COLO668 (cell line): ENCODE measurements around the gene LRP1-AS.

Source experiments
- DNase-seq: peaks from one replicate; lab custom pipeline; 2025; ENCODE audit not compliant: unreplicated experiment; lab: John Stamatoyannopoulos, UW

The LRP1-AS gene

DNA sequence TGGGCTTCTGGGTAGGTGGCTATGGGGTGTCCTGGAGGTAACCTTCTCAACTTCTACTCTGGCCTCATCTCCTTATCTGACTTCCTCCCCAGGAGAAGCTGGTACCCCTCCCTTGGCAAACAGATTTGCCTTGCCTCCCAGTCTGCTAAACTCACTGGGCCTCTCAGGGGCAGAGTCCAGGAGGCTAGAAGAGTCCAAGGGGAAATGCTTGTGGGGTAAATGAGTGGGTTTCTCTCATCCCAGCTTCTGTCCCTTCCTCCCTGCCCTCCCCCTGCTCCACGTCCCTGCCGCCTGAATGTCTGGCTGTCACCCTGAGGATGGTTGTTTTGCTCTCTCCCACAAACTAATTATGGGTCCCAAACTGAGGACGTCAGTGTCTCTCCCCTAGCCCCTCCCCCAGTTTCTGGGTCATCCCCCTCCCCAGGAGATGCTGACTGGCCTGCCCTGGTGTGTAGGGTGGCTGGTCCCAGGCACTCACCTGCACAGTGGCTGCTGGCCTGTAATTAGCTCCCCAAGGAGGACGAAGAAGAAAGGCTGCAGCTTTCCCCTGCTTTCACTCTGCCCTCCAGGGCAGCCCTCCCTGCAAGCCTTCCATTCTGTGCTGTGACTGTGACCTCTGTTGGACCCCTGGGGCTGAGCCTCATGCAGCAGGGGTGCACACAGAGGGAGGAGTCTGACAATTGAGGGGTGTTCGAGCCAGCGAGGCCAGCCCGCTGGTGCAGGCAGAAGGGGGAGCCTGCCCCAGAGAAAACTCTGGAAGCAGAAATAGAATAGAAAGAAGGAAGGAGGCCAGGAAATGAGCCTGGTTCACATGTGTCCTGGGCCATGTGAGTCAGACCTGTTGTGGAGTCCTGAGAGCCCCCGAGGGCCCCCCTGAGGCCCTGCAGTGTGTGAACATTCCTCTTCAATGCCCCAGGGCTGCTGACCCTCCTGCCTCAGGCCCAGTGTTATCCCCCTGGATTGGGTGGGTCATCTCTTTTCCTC lies at the start of gene LRP1-AS:
Gene LRP1-AS (minus strand): TSS at position 659 of the 984 bp plus-strand sequence.
- no peak for DNase-seq

DNA sequence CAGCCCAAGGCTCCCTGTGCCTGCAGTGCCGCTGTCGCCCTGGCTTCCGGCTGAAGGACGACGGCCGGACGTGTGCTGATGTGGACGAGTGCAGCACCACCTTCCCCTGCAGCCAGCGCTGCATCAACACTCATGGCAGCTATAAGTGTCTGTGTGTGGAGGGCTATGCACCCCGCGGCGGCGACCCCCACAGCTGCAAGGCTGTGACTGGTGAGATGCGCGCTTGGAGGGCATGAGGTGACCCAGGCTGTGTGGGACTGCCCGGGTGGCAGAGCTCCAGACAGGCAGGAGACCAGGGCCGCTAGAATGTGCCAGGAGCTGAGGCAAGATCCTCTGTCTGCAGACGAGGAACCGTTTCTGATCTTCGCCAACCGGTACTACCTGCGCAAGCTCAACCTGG lies 49.5 kb upstream of the LRP1-AS start:
- no peak for DNase-seq

DNA sequence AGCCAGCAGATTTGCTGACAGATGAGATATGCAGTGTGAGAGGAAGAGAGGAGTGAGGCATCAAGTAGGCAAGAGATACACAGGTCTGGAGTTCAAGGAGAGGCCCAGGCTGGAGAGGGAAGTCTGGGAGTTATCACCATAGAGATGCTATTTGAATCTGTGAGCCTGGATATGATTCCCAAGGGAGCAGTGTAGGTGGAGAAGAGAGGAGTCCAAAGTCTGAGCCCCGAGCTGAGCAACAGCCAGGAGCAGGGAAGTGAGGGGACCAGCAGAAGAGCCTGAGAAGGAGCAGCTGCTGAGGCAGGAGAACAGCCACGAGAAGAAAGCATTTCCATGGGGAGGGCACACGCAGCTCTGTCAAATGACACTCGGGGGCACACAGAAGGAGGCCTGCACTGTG lies 49.0 kb upstream of the LRP1-AS start:
- no peak for DNase-seq

DNA sequence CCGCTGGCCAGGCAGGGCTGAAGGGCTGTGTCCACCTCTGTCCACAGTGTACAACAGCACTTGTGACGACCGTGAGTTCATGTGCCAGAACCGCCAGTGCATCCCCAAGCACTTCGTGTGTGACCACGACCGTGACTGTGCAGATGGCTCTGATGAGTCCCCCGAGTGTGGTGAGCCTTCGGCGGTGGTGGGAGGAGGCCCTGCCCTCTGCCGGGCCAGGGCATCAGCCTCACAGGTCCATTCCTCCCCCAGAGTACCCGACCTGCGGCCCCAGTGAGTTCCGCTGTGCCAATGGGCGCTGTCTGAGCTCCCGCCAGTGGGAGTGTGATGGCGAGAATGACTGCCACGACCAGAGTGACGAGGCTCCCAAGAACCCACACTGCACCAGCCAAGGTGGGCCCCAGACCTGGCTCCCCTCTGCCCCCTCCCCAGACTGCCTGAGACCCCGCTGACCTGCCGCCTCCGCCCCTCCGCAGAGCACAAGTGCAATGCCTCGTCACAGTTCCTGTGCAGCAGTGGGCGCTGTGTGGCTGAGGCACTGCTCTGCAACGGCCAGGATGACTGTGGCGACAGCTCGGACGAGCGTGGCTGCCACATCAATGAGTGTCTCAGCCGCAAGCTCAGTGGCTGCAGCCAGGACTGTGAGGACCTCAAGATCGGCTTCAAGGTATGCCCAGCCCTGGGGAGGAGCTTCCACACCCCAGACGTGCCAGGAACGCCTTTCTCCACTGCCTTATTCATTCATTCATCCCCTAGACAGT lies 48.4 kb upstream of the LRP1-AS start:
- no peak for DNase-seq

DNA sequence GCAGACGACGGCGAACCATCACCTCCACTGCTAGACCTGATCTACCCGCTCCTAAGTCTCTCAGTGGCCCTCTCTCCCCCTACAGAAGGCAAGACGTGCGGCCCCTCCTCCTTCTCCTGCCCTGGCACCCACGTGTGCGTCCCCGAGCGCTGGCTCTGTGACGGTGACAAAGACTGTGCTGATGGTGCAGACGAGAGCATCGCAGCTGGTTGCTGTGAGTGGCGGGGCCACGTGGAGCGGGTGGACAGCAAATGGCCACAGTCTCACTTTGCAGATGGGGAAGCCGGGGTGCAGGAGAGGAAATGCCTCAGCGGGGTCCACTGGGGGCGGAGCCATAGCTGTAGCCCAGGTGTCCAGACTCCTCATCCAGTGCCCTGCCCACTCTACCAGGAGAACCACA lies 47.8 kb upstream of the LRP1-AS start:
- DNase-seq: no peak

DNA sequence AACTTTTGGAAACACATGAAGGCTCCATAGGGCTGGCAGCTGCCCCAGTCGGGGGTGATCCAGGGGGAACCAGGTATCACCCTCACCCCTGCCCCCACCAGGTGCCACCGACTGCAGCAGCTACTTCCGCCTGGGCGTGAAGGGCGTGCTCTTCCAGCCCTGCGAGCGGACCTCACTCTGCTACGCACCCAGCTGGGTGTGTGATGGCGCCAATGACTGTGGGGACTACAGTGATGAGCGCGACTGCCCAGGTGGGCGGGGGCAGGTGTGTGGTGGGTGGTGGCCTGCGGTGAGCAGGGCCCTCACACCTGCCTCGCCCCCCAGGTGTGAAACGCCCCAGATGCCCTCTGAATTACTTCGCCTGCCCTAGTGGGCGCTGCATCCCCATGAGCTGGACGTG lies 46.8 kb upstream of the LRP1-AS start:
- peak; percentile 45 for DNase-seq

DNA sequence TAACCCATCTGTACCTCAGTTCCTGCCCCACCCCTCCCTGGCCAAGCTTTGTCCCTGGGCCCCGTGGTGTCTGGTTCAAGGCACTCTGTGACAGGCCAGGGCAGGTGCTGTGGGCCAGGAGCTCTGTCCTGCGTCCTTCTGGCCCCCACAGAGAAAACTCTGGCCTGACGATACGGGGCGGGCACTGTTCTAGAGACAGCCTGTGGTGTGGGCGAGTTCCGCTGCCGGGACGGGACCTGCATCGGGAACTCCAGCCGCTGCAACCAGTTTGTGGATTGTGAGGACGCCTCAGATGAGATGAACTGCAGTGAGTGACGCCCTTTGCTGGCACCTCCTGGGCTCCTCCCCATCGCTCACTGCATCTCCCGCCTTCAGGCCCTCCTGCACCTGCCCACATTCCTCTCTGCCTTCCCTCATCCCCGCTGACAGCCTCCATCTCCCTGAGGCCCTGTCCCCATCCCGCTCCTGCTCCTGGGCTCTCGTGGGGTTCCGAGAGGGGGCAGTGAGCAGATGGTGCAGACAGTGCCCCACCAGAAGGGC lies 46.4 kb upstream of the LRP1-AS start:
- DNase-seq: peak; percentile 33

DNA sequence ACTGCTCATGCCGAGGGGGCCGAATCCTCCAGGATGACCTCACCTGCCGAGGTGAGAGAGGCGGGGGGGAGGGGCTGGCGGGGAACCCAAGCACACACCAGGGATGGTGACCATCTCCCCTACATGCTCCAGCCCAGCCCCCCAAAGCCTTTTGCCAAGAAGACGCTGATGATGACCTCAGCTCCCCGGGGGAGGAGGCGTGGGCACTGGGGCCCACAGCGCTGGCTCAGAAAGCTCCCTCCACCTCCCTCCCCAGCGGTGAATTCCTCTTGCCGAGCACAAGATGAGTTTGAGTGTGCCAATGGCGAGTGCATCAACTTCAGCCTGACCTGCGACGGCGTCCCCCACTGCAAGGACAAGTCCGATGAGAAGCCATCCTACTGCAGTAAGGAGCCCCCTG lies 45.5 kb upstream of the LRP1-AS start:
- peak; percentile 50 for DNase-seq

DNA sequence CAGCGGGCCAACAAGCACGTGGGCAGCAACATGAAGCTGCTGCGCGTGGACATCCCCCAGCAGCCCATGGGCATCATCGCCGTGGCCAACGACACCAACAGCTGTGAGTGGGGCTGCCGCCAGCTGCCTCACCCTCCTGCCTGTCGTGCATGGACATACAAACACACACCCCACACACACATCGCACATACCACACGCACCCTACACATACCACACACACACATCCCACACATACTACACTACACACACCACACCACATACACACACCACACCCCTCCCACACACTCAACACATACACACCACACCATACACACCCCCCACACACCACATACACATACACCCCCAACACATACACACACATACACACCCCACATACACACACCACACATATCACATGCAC lies 44.0 kb upstream of the LRP1-AS start:
- no peak for DNase-seq

DNA sequence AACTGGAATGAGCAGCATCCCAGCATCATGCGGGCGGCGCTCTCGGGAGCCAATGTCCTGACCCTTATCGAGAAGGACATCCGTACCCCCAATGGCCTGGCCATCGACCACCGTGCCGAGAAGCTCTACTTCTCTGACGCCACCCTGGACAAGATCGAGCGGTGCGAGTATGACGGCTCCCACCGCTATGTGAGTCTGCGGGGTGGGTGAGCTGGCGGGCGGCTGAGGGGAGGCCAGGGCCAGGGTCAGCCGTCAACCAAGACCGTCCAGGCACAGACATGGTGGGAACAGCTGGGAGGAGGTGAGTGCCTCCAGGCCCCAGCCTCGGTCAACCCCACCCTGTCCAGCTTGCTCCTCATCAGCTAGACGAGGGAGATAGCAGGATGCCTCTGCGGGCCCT lies 43.4 kb upstream of the LRP1-AS start:
- DNase-seq: no peak

DNA sequence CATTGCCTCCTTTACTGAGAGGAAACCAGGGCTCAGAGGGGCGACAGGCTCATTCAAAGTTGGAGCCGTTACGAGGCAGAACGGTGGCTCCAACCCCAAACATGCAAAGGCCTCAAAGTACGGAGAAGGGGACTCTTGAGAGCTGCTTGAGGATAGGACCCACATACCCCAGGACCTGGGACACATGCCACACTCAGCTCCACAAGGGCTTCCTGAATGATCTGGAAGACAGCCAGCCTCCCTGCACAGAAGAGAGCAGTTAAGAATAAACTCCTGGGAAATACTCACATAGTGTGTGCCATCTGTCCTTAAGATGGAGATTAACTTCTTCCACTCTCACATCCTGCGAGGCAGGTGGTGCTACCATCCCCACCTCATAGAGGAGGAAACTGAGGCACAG lies 42.6 kb upstream of the LRP1-AS start:
- no peak for DNase-seq

DNA sequence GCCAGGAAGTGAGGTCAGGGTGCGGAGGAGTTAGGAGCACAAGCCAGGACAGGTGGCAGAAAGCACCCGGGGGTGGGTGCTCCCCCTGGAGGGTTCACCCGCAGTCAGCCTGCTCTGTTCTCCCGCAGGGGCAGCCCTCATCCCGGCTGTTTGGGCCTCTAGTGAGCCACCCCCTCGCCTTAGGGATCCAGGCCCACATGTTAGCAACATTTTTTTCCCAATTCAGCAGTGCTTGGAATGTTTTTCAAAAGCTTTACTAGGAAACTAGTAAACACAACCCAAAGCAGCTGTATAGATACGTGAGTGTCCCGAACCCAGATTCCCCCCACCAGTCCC lies 40.6 kb upstream of the LRP1-AS start:
- DNase-seq: no peak

DNA sequence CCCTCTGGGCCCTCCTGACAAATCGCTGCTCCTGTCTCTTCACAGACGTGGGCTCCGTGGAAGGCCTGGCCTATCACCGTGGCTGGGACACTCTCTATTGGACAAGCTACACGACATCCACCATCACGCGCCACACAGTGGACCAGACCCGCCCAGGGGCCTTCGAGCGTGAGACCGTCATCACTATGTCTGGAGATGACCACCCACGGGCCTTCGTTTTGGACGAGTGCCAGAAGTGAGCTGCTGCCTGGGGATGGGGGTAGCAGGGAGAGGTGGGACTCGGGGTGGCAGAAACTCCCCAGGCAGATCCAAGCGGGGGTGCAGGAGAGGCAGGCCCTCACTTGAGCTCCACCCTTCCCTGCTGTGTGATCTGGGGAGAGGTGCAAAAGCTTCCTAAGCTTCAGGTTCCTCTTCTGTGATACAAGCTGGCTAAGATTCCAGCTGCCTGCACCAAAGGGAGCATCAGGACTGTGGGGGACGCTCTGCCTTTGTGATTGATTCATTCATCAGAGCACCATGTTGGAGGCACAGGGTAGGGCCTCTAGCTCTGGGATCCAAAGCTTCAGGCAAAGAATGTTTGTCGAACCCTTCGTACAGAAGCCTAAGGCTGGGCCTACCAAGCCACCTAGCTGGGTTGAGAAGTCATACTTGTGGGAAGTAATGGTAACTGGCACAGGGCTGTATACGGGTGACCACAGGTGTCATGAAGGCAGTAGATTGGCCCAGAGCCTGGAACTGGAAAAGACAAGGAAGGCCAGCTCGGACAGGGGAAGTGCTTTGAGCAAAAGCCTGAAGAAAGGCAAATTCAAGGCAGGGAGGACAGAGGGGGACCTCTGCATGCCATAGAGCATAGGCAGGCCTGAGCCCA lies 40.0 kb upstream of the LRP1-AS start:
- no peak for DNase-seq

DNA sequence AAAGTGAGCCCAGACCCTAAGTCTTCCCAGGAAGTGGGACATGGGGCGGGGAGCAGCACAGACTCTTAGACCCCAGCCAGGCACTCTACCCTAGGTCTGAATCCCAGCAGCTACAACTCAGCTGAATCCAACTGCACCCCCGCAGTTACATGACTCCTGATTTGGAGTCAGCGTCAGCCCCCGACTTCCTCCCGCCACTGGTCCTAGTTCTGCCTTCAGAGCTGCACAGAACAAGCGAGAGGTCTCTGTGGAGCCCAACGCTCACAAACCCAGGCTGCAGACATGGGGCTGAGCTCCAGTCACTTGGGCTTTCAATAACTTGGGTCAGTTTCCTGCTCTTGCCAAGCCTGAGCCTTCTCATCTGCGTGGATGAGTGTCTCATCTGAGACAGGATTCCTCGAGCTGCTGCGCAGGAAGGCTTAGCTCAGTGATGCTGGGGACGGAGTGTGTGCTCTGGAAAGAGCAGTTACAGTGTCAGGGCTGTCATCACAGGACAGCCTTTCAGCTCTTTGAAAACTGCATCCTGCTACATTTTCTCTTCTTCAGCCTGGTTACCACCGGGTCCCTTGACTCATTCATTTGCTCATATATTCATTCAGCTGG lies 38.6 kb upstream of the LRP1-AS start:
- DNase-seq: no peak

DNA sequence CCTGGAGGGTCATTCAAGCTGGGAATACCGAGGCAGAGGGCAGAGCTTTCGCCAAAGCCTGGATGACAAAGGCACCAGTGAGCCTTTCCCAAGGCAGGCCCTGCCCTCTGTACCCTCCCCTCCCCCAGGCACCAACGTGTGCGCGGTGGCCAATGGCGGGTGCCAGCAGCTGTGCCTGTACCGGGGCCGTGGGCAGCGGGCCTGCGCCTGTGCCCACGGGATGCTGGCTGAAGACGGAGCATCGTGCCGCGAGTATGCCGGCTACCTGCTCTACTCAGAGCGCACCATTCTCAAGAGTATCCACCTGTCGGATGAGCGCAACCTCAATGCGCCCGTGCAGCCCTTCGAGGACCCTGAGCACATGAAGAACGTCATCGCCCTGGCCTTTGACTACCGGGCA lies 38.0 kb upstream of the LRP1-AS start:
- DNase-seq: no peak

DNA sequence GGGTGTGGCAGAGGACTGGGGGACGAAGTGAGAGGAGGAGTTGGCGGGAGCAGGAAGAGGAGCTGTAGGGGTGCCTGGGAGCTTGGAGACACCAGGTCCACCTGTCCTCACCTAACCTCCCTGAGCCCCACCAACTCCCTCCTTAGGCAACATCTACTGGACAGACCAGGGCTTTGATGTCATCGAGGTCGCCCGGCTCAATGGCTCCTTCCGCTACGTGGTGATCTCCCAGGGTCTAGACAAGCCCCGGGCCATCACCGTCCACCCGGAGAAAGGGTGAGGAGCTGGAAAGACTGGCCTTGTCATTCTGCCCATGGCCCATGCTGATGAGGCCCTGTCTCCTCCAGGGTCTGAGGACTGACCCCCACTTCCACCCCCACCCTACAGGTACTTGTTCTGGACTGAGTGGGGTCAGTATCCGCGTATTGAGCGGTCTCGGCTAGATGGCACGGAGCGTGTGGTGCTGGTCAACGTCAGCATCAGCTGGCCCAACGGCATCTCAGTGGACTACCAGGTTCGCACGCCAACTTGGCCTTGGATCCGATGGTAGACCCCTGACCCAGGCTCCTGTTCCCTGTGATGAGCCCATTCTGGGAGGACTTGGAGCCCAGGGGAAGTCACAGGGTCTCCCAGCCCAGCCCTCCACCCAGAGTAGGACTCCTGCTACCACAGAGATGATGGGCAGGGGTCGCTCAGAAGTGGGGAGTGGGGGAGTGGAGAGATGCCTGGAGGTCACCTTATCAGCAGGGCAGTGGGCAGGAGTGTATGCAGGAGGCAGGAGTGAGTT lies 36.7 kb upstream of the LRP1-AS start:
- DNase-seq: no peak

DNA sequence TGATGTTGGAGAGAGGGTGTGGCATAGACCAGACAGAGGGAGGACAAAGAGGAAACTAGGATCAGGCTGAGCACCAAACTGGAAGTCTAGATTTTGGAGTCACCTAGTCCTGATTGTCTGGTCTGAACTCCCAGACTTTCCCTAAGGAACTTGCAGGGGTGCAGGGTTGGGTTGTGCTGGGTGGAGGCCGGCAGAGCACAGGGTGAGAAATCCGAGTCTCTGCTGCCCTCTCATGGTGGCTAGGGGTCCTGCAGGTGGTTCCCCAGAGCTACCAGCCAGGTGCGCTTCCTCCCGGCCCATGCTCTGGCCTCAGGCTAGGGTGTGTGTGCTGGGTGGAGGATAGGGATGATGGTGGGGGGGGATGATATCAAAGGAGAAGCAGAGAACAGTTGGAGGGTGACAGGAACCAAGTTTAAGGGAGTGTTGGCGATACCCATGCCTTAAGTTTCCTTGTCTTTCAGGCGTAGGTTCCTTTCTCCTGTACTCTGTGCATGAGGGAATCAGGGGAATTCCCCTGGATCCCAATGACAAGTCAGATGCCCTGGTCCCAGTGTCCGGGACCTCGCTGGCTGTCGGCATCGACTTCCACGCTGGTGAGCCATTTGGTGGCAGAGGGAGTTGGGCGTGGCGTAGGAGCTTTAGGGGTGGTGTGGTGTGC lies 35.6 kb upstream of the LRP1-AS start:
- DNase-seq: peak; percentile 77

DNA sequence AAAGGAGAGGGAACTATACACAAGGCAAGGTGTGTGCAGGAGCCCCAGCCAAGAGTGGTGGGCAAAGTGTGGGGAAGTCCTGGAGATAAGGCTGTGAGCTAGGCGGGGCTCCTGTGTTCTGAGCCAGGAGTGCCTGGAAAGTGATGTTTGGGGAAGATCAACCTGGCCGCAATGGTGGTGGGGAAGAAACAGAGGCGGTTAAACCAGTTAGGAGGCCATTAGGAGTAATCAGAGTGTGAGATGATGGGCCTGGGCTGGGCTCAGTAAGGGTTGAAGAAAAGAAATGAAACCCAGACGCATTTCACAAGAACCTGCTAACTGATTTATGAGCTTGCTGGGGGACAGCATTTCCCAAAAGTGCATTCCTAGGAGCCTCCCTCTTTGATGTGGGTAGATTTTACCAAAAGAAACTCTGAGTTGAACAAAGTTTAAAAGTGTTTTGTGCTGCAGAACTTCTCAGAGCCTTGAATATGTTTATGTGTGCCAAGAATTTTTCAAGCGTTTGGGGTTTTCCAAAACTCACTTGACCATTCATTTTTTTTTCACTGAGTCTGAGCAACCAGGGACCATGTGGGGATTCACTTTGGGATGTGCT lies 34.2 kb upstream of the LRP1-AS start:
- DNase-seq: no peak

DNA sequence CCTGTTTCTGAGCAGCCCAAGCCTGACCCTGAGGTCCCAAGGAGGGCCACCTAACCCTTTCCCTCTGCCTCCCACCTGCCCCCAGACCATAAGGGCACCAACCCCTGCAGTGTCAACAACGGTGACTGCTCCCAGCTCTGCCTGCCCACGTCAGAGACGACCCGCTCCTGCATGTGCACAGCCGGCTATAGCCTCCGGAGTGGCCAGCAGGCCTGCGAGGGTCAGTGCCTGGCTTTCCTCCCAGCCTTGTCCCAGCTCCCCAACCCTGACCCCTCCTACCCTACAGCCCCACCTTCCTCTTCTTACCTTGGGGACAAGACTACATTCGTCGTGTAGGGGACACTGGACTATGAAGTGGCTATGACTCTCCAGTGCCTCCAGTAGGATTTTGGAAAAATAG lies 33.7 kb upstream of the LRP1-AS start:
- DNase-seq: no peak
